Smooth muscle cell (in vitro differentiated cells): Measurements from ENCODE around the gene LILRA1. TPM values are rescaled to one million over a fixed set of nuclear protein-coding genes. Genes with fewer than 3 reads are reported as not detected.

Experiments used
- DNase-seq: peaks from one replicate; lab custom pipeline; 2025; ENCODE audit not compliant: unreplicated experiment; lab: John Stamatoyannopoulos, UW
- H2AFZ ChIP-seq: fragments of 200-600 bp; sonication (generic); 2 replicates; pipeline ENCODE4 v1.6.0; 2016; ENCODE audit warnings: antibody characterized with exemption, low read depth, mild to moderate bottlenecking
- H3F3A ChIP-seq: fragments of 200-600 bp; sonication (generic); 2 replicates; pipeline ENCODE4 v1.6.0; 2017; ENCODE audit warnings: antibody characterized with exemption, low read depth
- H3K27ac ChIP-seq: fragments of 200-600 bp; sonication (generic); 2 replicates; pipeline ENCODE4 v1.5.1; 2016; ENCODE audit warnings: low read depth, mild to moderate bottlenecking
- H3K27me3 ChIP-seq: fragments of 200-600 bp; sonication (generic); 2 replicates; pipeline ENCODE4 v1.6.1; 2016; ENCODE audit warnings: low read depth, mild to moderate bottlenecking
- H3K36me3 ChIP-seq: fragments of 200-600 bp; sonication (generic); 2 replicates; pipeline ENCODE4 v1.5.1; 2016; ENCODE audit warnings: low read depth
- H3K4me1 ChIP-seq: fragments of 200-600 bp; sonication (generic); 2 replicates; pipeline ENCODE4 v1.5.1; 2016; ENCODE audit warnings: low read depth
- H3K4me2 ChIP-seq: fragments of 200-600 bp; sonication (generic); 2 replicates; pipeline ENCODE4 v1.6.0; 2016; ENCODE audit warnings: mild to moderate bottlenecking
- H3K4me3 ChIP-seq: fragments of 200-600 bp; sonication (generic); 2 replicates; pipeline ENCODE4 v1.5.1; 2016; ENCODE audit warnings: mild to moderate bottlenecking
- H3K79me2 ChIP-seq: fragments of 200-600 bp; sonication (generic); 2 replicates; pipeline ENCODE4 v1.6.0; 2016; ENCODE audit warnings: low read depth, mild to moderate bottlenecking
- H3K9ac ChIP-seq: fragments of 200-600 bp; sonication (generic); 2 replicates; pipeline ENCODE4 v1.6.0; 2016; ENCODE audit warnings: low read depth
- H3K9me3 ChIP-seq: fragments of 200-600 bp; sonication (generic); replicated peaks from 2 replicates; pipeline ENCODE4 v1.5.1; 2016; ENCODE audit warnings: low read depth
- H4K20me1 ChIP-seq: fragments of 200-600 bp; sonication (generic); 2 replicates; pipeline ENCODE4 v1.6.0; 2016; ENCODE audit warnings: low read depth
- CTCF ChIP-seq: fragments of 200-600 bp; sonication (generic); IDR thresholded peaks from 2 replicates; pipeline ENCODE4 v1.5.1; 2017; ENCODE audit warnings: borderline replicate concordance, mild to moderate bottlenecking, antibody characterized with exemption; ENCODE audit not compliant: insufficient read depth, poor library complexity, severe bottlenecking
- WGBS: methylation state at CpG from one replicate; pipeline ENCODE4 v1.1.7; 2016; ENCODE audit warnings: low lambda C conversion rate; 5-methylcytosine and 5-hydroxymethylcytosine counted together
- polyA plus RNA-seq: library from polyadenylated mRNA; unstranded; fragments of >200 nt; fragmentation: Nextera tagmentation; extraction: Ambion mirVana; gene quantifications from 2 replicates; pipeline ENCODE4 v1.2.1, GENCODE V29; 2016
- total RNA-seq: library from RNA; depleted of rRNA; stranded (reverse); fragments of >200 nt; gene quantifications from 2 replicates; pipeline ENCODE4 v1.2.3, GENCODE V29; 2014

The LILRA1 gene
- total and polyA plus RNA-seq, 2 experiments from 2014 or later = not detected

GRCh38 chr19:54608205-54608604 is 14.8 kb downstream of the LILRA1 start:
- no peak overlapping the region for H3K27ac ChIP-seq

GRCh38 chr19:54608792-54609191 is 15.4 kb downstream of the LILRA1 start:
- H2AFZ ChIP-seq = no peak overlapping the region
- H3K9me3 ChIP-seq = no peaks in the 10 kb centered on the region
- H3K36me3 ChIP-seq = no peaks in the 10 kb centered on the region
- H3K27ac ChIP-seq = no peak overlapping the region
- H3K4me1 ChIP-seq = no peaks in the 10 kb centered on the region
- no peaks in the 10 kb centered on the region for H3K79me2 ChIP-seq
- 83% methylated on average over 15 of the region's 15 CpGs for WGBS
- no peak overlapping the region for H3K4me2 ChIP-seq
- no peak overlapping the region for H3K4me3 ChIP-seq
- no peak for DNase-seq
- no peaks in the 10 kb centered on the region for H4K20me1 ChIP-seq
- no peaks in the 10 kb centered on the region for H3K27me3 ChIP-seq
- no peak for TF ChIP-seq CTCF
- no peak overlapping the region for H3K9ac ChIP-seq
- no peaks in the 10 kb centered on the region for H3F3A ChIP-seq

More at GRCh38 chr19:54608205-54608604, 14.8 kb downstream of the LILRA1 start:
- H3F3A ChIP-seq = no peaks in the 10 kb centered on the region
- WGBS = 79% methylated on average over 7 of the region's 7 CpGs
- H3K36me3 ChIP-seq = no peaks in the 10 kb centered on the region
- no peak overlapping the region for H3K4me3 ChIP-seq
- no peak for TF ChIP-seq CTCF
- H3K9ac ChIP-seq = no peak overlapping the region
- no peaks in the 10 kb centered on the region for H3K9me3 ChIP-seq
- no peaks in the 10 kb centered on the region for H3K27me3 ChIP-seq
- H4K20me1 ChIP-seq = no peaks in the 10 kb centered on the region
- H3K79me2 ChIP-seq = no peaks in the 10 kb centered on the region
- DNase-seq = no peak
- H3K4me1 ChIP-seq = no peaks in the 10 kb centered on the region
- H3K4me2 ChIP-seq = no peak overlapping the region
- no peak overlapping the region for H2AFZ ChIP-seq

- Histone ChIP-seq H3K9me3 (no peaks in the 10 kb centered on the region), H3K4me2 (no peak overlapping the region), H3K27me3 (no peaks in the 10 kb centered on the region), H3K27ac (no peak overlapping the region), H3K36me3 (no peaks in the 10 kb centered on the region), H3K4me1 (no peaks in the 10 kb centered on the region), H4K20me1 (no peaks in the 10 kb centered on the region), H3K79me2 (no peaks in the 10 kb centered on the region), H3F3A (no peaks in the 10 kb centered on the region), H3K4me3 (no peak overlapping the region), H3K9ac (no peak overlapping the region), H2AFZ (no peak overlapping the region)
- TF ChIP-seq CTCF = no peak
- DNase-seq = no peak
- 85% methylated on average over 22 of the region's 26 CpGs for WGBS
Measured at GRCh38 chr19:54609356-54609791, 15.9 kb downstream of the LILRA1 start.

- Histone ChIP-seq H3K9ac (no peak overlapping the region), H3K4me1 (no peaks in the 10 kb centered on the region), H3K36me3 (no peaks in the 10 kb centered on the region), H2AFZ (no peak overlapping the region), H3K27me3 (no peaks in the 10 kb centered on the region), H3K4me3 (no peak overlapping the region), H4K20me1 (no peaks in the 10 kb centered on the region), H3F3A (no peaks in the 10 kb centered on the region), H3K79me2 (no peaks in the 10 kb centered on the region), H3K27ac (no peak overlapping the region), H3K4me2 (no peak overlapping the region), H3K9me3 (no peaks in the 10 kb centered on the region)
- WGBS = 81% methylated on average over 1 of the region's 1 CpG
- TF ChIP-seq CTCF = no peak
- DNase-seq = no peak
Measured at GRCh38 chr19:54612428-54612827, 19.0 kb downstream of the LILRA1 start.
